H54 (cell line): ENCODE results near the gene OR10AG1.

ENCODE experiments used
- DNase-seq: peaks from one replicate; pipeline ENCODE4 v3.0.0; 2011; ENCODE audit warnings: low spot score, mixed read lengths; ENCODE audit not compliant: insufficient read length
- FAIRE-seq: peaks from 3 replicates; lab custom pipeline; 2011; peaks lifted over from hg19 to GRCh38; lab: Jason Lieb, UNC
- POLR2A ChIP-seq: IDR thresholded peaks from 2 replicates; pipeline ENCODE4 v1.6.1; 2011; ENCODE audit warnings: low read depth, mild to moderate bottlenecking, low read length

The OR10AG1 gene, protein sequence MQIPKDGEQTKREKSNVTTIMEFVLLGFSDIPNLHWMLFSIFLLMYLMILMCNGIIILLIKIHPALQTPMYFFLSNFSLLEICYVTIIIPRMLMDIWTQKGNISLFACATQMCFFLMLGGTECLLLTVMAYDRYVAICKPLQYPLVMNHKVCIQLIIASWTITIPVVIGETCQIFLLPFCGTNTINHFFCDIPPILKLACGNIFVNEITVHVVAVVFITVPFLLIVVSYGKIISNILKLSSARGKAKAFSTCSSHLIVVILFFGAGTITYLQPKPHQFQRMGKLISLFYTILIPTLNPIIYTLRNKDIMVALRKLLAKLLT

DNA sequence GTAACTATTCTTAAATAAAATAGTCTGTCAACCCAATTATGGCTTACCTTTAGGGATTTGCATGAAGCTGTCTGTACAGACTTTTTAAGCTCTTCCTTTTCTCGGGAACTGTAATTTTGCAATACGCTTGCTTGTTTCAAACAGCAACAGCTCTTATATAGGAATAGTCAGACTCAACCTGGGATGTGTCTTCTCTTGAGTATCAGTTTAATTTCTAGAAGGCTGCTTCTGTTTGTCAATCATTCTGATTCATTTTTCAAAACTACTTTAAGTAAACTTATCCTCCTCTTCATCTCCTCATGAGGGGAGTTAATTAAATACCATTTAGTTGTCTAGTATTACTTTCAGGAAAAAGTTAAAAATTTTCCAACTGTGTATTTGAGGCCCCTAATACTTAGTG lies at the start of gene OR10AG1:
Gene OR10AG1, minus strand, starts transcription at position 101 of the 400 bp plus-strand sequence. Its CDS starts 38 bp downstream, at position 63.
- no peak for FAIRE-seq
- no peak for TF ChIP-seq POLR2A
- DNase-seq, result no peak

DNA sequence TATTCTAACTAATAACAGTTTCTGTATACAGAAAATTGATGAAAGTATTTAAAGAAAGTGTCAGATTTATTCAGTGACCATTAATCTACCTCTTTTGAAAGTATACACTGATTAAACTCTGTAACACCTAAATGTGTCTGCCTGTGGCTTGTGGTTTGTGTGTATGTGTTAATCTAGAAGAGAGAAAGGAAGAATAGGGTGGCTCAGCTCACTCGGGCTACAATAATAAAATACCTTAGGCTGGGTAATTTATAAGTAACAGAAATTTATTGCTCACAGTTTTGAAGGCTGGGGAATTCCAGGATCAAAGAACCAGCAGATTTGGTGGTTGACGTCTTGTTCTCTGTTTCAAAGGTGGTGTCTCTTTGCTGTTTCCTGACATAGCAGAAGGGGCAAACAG lies 44.1 kb upstream of the OR10AG1 start:
- FAIRE-seq (no peak), DNase-seq (no peak)
- no peak for TF ChIP-seq POLR2A

- TF ChIP-seq POLR2A, result no peak
- DNase-seq, result no peak
- FAIRE-seq, result no peak
Measured at GRCh38 chr11:56010716-56011115, 41.0 kb upstream of the OR10AG1 start.

- no peak for TF ChIP-seq POLR2A
- FAIRE-seq, result no peak
Measured at GRCh38 chr11:55994525-55994924, 24.8 kb upstream of the OR10AG1 start, which contains the start of gene OR5F1. TSS of gene OR5F1 (minus strand) at chr11:55994625. CDS start at chr11:55994625, 0 bp downstream.

GRCh38 chr11:55970935-55971334 lies 1.2 kb upstream of the OR10AG1 start:
- DNase-seq, result no peak
- TF ChIP-seq POLR2A, result no peak

More at GRCh38 chr11:55994525-55994924, 24.8 kb upstream of the OR10AG1 start, which contains the start of gene OR5F1:
- no peak for DNase-seq

DNA sequence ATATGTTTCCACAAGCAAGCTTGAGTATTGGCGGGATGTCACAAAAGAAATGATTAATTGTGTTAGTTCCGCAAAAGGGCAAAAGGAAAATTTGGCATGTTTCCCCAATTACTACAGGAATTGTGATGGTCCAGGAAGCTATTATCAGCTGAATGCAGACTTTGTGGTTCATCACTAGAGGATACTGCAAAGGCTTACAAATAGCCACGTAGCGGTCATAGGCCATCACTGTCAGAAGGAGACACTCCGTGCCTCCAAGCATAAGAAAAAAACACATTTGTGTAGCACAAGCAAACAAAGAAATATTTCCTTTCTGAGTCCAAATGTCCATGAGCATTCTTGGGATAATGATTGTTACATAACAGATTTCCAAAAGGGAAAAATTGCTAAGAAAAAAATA lies 1.8 kb downstream of the OR10AG1 start:
- TF ChIP-seq POLR2A, result no peak
- DNase-seq, result no peak
- no peak for FAIRE-seq

More at GRCh38 chr11:55970935-55971334, 1.2 kb upstream of the OR10AG1 start:
- FAIRE-seq, result no peak

GRCh38 chr11:55966391-55966790 lies 3.4 kb downstream of the OR10AG1 start:
- FAIRE-seq, result no peak
- no peak for DNase-seq
- TF ChIP-seq POLR2A, result no peak

GRCh38 chr11:55956521-55956920 lies 13.2 kb downstream of the OR10AG1 start:
- DNase-seq, result no peak
- FAIRE-seq, result no peak
- TF ChIP-seq POLR2A, result no peak

- FAIRE-seq, result no peak
- no peak for TF ChIP-seq POLR2A
- no peak for DNase-seq
Measured at GRCh38 chr11:55949330-55949729, 20.4 kb downstream of the OR10AG1 start.

GRCh38 chr11:55942785-55943392 lies 26.9 kb downstream of the OR10AG1 start:
- DNase-seq (no peak), FAIRE-seq (no peak)
- no peak for TF ChIP-seq POLR2A

DNA sequence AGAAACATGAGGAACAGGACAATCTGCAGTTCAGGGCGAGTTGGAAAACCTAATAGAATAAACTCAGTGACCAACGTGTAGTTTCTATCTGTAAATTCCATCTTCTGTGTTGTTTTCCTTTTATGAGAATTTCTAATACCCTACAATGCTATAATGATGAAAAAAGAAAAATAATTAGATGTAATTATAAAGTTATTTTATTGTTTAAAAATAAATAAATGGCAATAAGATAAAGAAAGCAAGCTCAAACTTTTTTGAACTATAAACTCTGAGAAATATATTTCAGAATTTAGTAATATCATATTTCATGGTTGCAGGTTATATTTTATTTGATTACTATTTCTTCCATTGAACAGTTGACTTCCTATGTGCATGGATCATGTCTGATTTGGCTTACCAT lies 33.4 kb downstream of the OR10AG1 start, which contains the start of gene OR5I1:
Gene OR5I1, minus strand, starts transcription at position 101 of the 400 bp plus-strand sequence. Its CDS starts 0 bp downstream, at position 101.
- no peak for TF ChIP-seq POLR2A
- FAIRE-seq (no peak), DNase-seq (no peak)

GRCh38 chr11:55920537-55920936 lies 49.2 kb downstream of the OR10AG1 start:
- FAIRE-seq (no peak), DNase-seq (no peak)
- TF ChIP-seq POLR2A, result no peak
